Measurements from ENCODE around the gene DNAH9.
A peak's percentile ranks its signal among the peaks of the same experiment; 100 is the strongest.
"Not testable (repeated sequence)": the region's sequence is repeated elsewhere in the genome, so short reads cannot be mapped to it uniquely, and the experiment has no call there.

The DNAH9 gene

GRCh38 chr17:11935734-11936406 is 337.6 kb downstream of the DNAH9 start:
- no peaks in the 10 kb centered on the region for H3K9me2 ChIP-seq (replicated peaks; ENCODE audit: control insufficient read depth, low read length)
- H3K27me3 ChIP-seq (ENCODE audit: control insufficient read depth, low read length): no peaks in the 10 kb centered on the region
- TF ChIP-seq EZH2phosphoT487 (IDR thresholded peaks at IDR 0.05; ENCODE audit: borderline replicate concordance, low read length) (no peak), CTCF (IDR thresholded peaks at IDR 0.05; ENCODE audit: low read depth, low read length, poor library complexity, severe bottlenecking) (peak; percentile 93)
- no peaks in the 10 kb centered on the region for H4K20me1 ChIP-seq (ENCODE audit: control insufficient read depth, insufficient read depth, low read depth, low read length)
- no peaks in the 10 kb centered on the region for H3K9me3 ChIP-seq (ENCODE audit: control insufficient read depth, insufficient read depth, low read length)
- no peaks in the 10 kb centered on the region for H3K79me2 ChIP-seq (ENCODE audit: control insufficient read depth, low read length)
- H3K4me3 ChIP-seq (ENCODE audit: low read length): no peak overlapping the region
- H3K27ac ChIP-seq (ENCODE audit: low read depth, low read length): no peak overlapping the region
- no peaks in the 10 kb centered on the region for H3K4me1 ChIP-seq (ENCODE audit: control insufficient read depth, low read length)
- no peaks in the 10 kb centered on the region for H3F3A ChIP-seq (ENCODE audit: control insufficient read depth, insufficient read depth)
- no peak overlapping the region for H3K4me2 ChIP-seq (ENCODE audit: low read length)
- no peaks in the 10 kb centered on the region for H3K36me3 ChIP-seq (ENCODE audit: control insufficient read depth, low read length)

GRCh38 chr17:11940904-11941303 is 342.6 kb downstream of the DNAH9 start:
- no peak overlapping the region for H3K27ac ChIP-seq (ENCODE audit: low read depth, low read length)

GRCh38 chr17:11943086-11943485 is 344.8 kb downstream of the DNAH9 start:
- H3K4me2 ChIP-seq (ENCODE audit: low read length); H3K27me3 ChIP-seq (ENCODE audit: control insufficient read depth, low read length); H3K36me3 ChIP-seq (ENCODE audit: control insufficient read depth, low read length); H3K4me3 ChIP-seq (ENCODE audit: low read length); H3K4me1 ChIP-seq (ENCODE audit: control insufficient read depth, low read length); H3K79me2 ChIP-seq (ENCODE audit: control insufficient read depth, low read length); H3K9me3 ChIP-seq (ENCODE audit: control insufficient read depth, insufficient read depth, low read length); H3F3A ChIP-seq (ENCODE audit: control insufficient read depth, insufficient read depth); H4K20me1 ChIP-seq (ENCODE audit: control insufficient read depth, insufficient read depth, low read depth, low read length); H3K9me2 ChIP-seq (replicated peaks; ENCODE audit: control insufficient read depth, low read length); H3K27ac ChIP-seq (ENCODE audit: low read depth, low read length): not testable (repeated sequence)

More at GRCh38 chr17:11940904-11941303, 342.6 kb downstream of the DNAH9 start:
- H4K20me1 ChIP-seq (ENCODE audit: control insufficient read depth, insufficient read depth, low read depth, low read length): no peaks in the 10 kb centered on the region
- H3K9me3 ChIP-seq (ENCODE audit: control insufficient read depth, insufficient read depth, low read length): no peaks in the 10 kb centered on the region
- H3K36me3 ChIP-seq (ENCODE audit: control insufficient read depth, low read length): no peaks in the 10 kb centered on the region
- H3K9me2 ChIP-seq (replicated peaks; ENCODE audit: control insufficient read depth, low read length): no peaks in the 10 kb centered on the region
- no peak overlapping the region for H3K4me2 ChIP-seq (ENCODE audit: low read length)
- no peaks in the 10 kb centered on the region for H3K4me1 ChIP-seq (ENCODE audit: control insufficient read depth, low read length)
- H3K79me2 ChIP-seq (ENCODE audit: control insufficient read depth, low read length): no peaks in the 10 kb centered on the region
- no peak overlapping the region for H3K4me3 ChIP-seq (ENCODE audit: low read length)
- no peak for TF ChIP-seq CTCF (IDR thresholded peaks at IDR 0.05; ENCODE audit: low read depth, low read length, poor library complexity, severe bottlenecking)
- no peak for TF ChIP-seq EZH2phosphoT487 (IDR thresholded peaks at IDR 0.05; ENCODE audit: borderline replicate concordance, low read length)
- no peaks in the 10 kb centered on the region for H3K27me3 ChIP-seq (ENCODE audit: control insufficient read depth, low read length)
- H3F3A ChIP-seq (ENCODE audit: control insufficient read depth, insufficient read depth): no peaks in the 10 kb centered on the region

- Histone ChIP-seq H4K20me1 (ENCODE audit: control insufficient read depth, insufficient read depth, low read depth, low read length) (no peaks in the 10 kb centered on the region), H3K4me1 (ENCODE audit: control insufficient read depth, low read length) (no peaks in the 10 kb centered on the region), H3K27me3 (ENCODE audit: control insufficient read depth, low read length) (no peaks in the 10 kb centered on the region), H3F3A (ENCODE audit: control insufficient read depth, insufficient read depth) (no peaks in the 10 kb centered on the region), H3K4me3 (ENCODE audit: low read length) (no peak overlapping the region), H3K27ac (ENCODE audit: low read depth, low read length) (no peak overlapping the region), H3K9me2 (replicated peaks; ENCODE audit: control insufficient read depth, low read length) (no peaks in the 10 kb centered on the region), H3K36me3 (ENCODE audit: control insufficient read depth, low read length) (no peaks in the 10 kb centered on the region), H3K4me2 (ENCODE audit: low read length) (no peak overlapping the region), H3K79me2 (ENCODE audit: control insufficient read depth, low read length) (no peaks in the 10 kb centered on the region), H3K9me3 (ENCODE audit: control insufficient read depth, insufficient read depth, low read length) (no peaks in the 10 kb centered on the region)
- TF ChIP-seq CTCF (IDR thresholded peaks at IDR 0.05; ENCODE audit: low read depth, low read length, poor library complexity, severe bottlenecking) (no peak), EZH2phosphoT487 (IDR thresholded peaks at IDR 0.05; ENCODE audit: borderline replicate concordance, low read length) (no peak)
Observed at GRCh38 chr17:11943759-11944347, 345.6 kb downstream of the DNAH9 start.

All from DOHH2 (cell line).